ENCODE data around the gene HNRNPUL1.
"Not testable (repeated sequence)": the region's sequence is repeated elsewhere in the genome, so short reads cannot be mapped to it uniquely, and the experiment has no call there.

The HNRNPUL1 gene

DNA sequence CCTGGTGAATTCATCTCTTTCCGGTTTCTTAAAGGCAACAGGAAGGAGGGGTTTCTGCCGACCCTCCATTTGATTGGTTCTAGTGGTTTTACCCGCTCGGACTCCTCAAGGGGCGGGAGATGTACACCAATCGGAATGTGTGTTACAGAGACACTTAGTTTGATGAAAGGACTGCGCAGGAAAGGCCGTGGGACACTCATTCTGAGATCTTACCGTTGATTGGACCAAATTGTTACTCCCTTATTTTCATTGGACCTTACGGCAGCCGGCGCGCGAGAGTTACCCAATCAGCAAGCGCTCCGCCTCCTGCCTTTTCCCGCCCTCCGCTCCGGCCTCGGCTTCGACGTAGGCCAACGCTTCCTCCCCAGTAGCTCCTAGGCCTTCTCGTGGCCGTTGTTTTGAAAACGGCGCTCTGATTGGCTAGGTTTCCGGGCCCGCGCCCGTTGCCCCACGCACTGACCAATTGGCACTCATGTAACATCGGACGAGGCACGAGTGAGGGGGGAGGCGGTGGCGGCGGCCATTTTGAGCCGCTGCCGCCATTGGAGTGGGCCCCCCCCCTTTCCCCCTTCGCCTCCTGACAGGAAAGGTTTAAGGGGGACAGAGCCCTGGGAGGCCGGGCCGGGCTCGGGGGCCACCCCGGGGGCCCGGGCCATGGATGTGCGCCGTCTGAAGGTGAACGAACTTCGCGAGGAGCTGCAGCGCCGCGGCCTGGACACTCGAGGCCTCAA lies at the start of gene HNRNPUL1:
Gene HNRNPUL1, plus strand, starts transcription at position 523 of the 731 bp plus-strand sequence. Its CDS starts 132 bp downstream, at position 655.
- peak; percentile 100 for DNase-seq (ENCODE audit: low read depth)

DNA sequence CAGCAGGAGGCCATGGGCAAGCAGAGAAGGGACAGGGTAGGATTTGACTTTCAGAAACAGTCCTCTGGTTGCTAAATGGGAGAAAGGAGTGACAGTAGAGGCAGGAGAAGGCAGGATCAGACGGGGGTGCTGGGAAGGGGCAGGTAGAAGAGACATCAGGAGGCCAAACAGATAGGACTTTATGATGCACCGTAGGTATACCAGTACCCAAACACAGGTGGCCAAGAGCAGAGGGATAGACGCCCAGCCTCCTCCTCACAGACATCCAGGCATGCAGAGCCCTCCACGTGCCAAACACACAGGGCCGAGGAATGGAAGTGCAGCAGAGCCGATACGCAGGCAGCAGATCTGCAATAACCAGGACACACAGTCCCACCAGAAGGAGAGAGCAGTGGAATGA lies 46.4 kb upstream of the HNRNPUL1 start:
- no peak for DNase-seq (ENCODE audit: low read depth)

DNA sequence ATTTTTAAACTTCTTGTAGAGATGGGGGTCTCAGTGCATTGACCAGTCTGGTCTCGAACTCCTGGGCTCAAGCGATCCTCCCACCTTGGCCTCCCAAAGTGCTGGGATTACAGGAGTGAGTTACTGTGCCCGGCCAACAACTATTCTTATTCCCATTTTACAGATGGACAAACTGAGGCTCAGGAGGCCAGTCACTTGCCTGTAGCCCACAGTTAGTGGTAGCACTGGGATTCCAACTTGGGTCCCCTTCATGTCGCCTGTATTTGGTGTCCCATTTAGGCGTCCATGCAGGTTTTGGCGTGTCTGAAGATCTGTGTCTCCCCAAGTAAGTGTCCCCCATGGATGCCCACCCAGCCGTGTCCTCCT lies 45.9 kb upstream of the HNRNPUL1 start:
- no peak for DNase-seq (ENCODE audit: low read depth)

DNA sequence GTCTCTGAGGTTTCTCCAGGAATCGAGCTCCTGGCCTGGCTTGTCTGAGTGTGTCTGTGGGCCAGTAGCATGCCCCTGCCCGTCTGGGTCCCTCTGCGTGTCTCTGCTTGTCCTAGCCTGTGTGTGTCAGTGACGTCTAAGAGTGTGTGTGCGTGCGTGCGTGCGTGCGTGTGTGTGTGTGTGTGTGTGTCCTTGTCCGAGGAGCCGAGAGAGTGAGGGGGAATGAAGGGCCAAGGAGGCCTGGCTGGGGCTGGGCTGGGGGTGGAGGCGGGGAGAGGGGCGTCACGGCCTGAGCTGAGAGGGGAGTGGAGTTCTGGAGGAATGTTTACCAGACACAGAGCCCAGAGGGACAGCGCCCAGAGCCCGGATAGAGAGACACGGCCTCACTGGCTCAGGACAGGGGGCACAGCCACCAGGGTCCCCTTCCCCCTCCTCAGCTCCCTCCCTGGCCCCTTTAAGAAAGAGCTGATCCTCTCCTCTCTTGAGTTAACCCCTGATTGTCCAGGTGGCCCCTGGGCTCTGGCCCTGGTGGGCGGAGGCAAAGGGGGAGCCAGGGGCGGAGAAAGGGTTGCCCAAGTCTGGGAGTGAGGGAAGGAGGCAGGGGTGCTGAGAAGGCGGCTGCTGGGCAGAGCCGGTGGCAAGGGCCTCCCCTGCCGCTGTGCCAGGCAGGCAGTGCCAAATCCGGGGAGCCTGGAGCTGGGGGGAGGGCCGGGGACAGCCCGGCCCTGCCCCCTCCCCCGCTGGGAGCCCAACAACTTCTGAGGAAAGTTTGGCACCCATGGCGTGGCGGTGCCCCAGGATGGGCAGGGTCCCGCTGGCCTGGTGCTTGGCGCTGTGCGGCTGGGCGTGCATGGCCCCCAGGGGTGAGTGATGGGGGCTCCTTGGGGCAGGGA lies 45.3 kb upstream of the HNRNPUL1 start, which contains the start of gene AXL:
Gene AXL, plus strand, starts transcription at position 609 of the 893 bp plus-strand sequence. Its CDS starts 170 bp downstream, at position 779.
- peak; percentile 64 for DNase-seq (ENCODE audit: low read depth)

DNA sequence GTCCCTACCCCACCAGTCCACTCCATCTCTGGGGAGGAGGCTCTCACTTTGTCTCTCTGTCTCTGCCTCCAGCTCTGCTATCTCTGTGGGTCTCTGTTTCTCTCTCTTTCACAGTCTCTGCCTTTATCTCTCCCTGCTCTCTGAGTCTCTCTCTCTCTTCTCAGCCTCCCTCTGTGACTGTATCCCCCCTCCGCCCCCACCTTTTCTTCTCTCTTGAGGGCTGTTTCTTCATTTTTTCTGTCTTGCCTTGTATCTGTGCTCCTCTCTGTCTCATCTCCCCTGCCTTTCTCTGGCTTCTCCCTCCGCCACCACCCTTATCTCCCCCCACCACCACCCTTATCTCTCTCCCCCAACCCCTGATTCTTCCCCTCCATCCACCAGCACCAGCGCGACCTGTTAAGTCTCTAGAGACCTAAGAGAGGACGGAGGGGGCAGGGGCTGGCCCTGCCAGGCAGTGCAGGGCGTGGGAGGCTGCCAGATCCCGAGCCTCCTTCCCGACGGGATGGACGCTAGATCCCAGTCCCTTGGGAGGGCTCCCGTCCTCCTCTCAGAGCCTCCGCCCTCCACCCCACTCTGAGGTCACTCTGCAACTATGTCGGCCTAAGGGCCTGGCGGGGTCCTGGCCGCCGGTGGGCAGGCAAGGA lies 44.1 kb upstream of the HNRNPUL1 start:
- DNase-seq (ENCODE audit: low read depth): peak; percentile 26

DNA sequence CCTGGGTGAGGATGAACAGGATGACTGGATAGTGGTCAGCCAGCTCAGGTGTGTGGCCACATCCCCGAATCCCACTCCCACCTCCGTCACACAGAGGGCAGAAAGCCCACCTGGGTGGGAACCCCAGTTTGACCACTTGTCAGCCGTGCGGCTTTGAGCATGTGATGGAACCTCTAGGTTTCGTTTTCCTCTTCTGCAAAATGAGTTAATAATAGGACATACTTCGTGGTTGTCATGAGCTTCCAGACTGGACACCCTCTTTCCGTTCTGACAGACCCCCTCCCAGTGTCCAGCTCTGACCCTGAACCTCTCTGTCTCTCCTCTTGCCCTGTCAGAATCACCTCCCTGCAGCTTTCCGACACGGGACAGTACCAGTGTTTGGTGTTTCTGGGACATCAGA lies 43.4 kb upstream of the HNRNPUL1 start:
- DNase-seq (ENCODE audit: low read depth): no peak

DNA sequence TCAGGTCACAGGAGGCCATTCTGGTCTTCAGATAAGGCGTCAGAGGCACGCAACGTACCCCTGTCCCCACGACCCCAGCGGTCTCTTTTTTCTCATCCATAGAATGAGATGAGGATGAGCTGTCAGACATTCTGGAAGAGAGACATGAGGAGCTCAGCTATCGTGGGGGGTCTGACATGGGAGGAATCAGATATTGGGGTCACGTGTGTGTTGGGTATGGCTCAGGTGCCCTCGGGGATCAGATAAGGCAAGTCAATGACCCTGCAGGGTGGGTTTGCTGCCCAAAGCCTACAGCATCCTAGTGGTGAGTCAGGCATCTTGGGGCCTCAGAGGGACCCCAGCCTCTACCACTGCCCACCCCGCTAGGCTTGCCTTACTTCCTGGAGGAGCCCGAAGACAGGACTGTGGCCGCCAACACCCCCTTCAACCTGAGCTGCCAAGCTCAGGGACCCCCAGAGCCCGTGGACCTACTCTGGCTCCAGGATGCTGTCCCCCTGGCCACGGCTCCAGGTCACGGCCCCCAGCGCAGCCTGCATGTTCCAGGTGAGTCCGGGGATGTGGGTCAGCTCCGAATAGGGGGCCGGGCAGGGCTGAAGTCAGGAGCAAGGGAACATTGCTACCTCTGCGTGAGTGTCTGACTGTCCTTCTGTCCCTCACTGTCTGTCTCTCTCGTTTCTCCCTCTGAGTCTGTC lies 42.5 kb upstream of the HNRNPUL1 start:
- no peak for DNase-seq (ENCODE audit: low read depth)

DNA sequence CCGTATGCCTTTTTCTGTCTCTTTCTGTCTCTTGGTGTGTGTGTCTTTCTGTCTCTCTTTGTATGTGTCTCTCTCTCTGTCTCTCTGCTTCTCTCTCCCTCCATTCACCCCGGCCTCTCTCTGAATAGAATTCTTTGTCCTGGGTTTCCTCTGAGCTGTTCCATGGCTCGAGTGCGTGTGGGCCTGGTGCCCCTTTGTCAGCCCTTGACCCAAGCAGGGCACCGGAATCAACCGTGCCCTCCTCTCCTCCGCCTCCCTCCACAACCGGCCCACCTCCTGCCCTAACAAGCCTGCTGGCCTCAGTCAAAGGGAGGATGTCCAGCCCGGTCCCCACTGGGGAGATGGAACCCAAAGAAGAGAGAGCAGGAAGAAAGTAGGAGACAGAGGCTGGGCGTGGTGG lies 41.9 kb upstream of the HNRNPUL1 start:
- no peak for DNase-seq (ENCODE audit: low read depth)

DNA sequence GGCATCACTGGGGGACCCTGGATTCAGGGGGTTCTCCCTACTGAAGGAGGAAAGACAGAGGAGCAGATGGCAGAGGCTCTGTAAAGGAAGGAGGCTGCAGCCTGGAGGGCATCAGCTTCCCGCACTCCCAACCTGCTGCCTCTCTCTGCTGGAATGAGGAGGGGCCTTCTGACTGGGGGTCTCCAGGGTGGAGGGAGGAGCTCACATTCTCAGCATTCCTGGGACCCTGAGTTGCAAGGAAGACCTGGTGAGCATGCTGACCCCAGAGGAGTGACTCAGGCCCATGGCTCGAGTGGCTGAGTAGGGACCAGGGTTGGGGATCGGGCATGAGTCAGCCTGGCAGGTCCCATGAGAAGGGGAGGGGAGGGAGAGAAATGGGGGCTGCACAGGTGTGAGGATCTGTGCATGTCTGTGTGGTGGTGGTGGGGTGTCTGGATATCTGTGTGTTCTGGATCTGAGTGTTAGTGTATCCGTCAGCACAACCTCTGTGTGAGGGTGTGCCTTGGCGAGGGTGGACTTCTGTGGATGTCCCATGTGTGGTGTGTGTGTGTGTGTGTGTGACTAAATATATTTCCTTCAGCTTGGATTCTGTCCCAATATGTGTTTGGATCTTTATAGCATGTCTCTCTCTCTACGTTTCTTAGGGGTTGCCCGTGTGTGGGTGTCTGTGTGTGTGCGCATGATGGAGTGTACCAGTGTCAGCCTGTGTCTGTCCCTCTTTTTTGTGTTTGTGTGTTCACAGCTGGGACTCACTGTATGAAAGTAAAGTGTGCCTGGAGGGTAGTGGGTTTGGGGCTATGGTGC lies 40.5 kb upstream of the HNRNPUL1 start:
- peak; percentile 47 for DNase-seq (ENCODE audit: low read depth)

DNA sequence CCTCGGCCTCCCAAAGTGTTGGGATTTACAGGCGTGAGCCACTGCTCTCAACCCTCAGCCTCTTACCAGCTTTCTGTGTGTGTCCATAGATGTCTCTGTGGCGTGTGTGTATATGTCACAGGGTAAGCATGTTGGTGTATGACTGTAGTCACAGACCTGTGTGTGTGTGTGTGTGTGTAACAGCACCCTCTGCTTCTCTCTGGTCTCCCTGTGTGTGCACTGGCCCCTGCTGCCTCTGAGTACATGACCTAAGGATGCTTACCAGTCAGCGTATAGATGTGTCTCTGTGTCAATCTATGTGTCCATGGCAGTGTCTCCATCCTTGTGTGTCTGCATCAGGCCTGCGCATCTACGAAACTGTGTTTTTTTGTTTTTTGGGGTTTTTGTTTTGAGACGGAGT lies 39.5 kb upstream of the HNRNPUL1 start:
- no peak for DNase-seq (ENCODE audit: low read depth)

DNA sequence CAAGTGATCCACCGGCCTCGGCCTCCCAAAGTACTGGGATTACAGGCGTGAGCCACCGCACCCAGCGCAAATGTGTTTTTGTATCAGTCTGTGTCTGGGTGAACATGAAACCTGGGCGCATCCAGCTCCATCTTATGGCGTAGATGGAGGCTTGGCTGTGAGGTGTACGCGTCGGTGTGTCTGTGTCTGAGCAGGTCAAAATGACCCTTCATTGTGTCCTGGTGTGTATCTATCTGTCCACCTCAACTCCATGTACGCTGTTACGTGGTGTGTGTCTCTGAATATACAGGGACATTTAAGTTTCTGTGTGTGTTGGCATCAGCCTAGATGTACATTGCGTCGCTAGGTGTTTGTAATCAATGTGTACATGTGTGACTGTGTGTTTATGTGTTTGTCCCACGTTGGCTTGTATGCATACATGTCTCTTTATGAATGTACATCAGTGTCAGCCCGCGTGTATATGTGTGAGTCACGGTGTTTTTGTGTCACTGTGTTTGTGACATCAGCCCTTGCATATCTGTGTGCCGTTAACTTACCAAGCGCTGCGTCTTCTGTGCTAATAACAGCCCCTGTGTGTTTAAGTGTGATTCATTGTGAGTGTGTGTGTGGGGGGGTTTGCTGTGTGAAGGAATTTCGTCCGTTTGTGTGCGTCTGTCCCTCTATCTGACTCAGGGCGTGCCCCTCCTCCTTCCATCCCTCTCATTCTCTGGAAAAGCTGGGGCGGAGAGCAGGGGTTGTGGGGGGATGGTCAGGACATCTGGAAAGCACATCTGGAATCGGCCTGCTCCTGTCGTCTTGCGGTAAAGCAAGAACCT lies 38.7 kb upstream of the HNRNPUL1 start:
- peak; percentile 95 for DNase-seq (ENCODE audit: low read depth)

DNA sequence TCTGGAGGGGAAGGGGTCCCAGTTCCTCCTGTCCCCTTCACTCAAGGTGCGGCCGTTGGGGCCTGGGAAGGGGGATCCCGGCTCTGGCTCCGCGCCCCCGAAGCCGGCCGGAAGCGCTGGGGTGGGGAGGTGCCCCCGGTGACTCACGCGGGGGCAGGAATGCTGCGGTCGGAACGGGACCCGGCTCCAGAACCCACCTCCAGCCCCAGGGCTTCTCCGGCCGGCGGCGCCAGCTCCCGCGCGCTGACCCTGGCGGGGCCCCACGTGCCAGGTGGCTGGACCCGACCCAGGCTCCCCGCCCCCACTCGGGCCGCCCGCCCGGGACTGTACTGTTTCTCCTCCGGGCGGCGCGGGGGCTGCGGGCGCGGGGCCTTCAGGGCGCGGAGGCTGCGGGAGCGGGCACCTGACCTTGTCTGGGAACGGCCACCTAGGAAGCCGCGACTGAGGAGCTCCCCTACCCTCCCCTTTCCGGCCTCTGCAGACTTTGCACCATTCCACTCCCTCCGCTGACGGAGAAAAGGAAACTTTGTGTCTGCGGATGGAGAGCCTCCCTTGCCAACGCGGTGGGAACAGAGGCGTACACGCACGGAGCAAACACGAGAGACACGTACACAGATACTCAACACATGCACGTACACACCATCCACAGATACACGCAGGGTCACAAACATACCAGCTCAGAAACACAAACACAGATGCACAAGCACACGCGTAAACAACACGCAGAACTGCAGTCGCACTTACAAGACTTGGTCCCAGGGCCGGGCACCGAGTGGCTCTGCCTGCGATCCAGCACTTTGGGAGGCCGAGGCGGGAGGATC lies 37.9 kb upstream of the HNRNPUL1 start:
- no peak for DNase-seq (ENCODE audit: low read depth)

DNA sequence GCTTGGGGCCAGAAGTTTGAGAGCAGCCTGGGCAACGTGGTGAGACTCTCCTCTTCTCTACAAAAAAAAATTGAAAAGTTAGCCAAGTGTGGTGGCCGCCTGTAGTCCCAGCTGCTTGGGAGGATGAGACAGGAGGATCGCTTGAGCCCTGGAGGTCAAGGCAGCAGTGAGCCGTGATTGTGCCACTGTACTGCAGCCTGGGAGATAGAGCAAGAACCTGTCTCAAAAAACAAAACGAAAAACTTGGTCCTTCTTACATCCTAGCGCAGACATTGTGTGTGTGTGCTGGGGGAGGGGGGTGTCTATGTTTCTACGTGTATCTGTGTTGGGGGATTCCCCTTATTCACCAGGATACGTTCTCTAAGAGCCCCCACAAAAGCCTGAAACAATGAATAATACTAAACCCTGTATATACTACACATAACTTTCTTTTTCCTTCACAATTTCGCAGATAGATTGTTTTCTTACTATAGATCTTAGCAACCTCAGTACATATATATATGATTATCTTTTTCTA lies 37.2 kb upstream of the HNRNPUL1 start:
- no peak for DNase-seq (ENCODE audit: low read depth)

DNA sequence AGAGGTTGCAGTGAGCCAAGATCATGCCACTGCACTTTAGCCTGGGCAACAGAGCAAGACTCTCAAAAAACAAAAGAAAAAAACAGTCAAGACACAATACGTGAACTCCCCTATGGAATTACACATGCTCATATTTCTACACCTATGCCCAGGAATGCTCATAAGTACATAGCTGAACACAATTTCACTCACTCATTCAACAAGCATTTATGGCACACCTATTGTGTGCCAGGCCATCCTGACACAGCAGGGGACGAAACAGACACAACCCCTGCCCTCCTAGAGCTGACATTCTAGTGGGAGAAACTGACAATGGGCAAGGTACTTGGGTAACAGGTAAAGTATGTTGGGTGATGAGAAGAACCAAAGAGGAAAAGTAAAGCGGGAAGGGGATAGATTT lies 35.7 kb upstream of the HNRNPUL1 start:
- DNase-seq (ENCODE audit: low read depth): no peak

DNA sequence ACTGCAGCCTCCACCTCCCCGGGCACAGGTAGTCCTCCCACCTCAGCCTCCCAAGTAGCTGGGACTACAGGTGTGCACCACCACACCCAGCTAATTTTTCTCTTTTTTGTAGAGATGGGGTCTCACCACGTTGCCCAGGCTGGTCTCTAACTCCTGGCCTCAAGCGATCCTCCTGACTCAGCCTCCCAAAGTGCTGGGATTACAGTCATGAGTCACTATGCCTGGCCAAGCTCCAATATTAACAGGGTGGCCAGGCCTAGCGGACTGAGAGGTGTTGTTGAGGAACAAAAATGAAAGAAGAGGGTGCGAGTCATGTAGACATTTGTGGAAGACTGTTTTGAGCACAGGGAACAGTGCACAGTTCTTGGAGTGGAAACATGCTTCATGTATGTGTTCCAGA lies 34.8 kb upstream of the HNRNPUL1 start:
- DNase-seq (ENCODE audit: low read depth): not testable (repeated sequence)

DNA sequence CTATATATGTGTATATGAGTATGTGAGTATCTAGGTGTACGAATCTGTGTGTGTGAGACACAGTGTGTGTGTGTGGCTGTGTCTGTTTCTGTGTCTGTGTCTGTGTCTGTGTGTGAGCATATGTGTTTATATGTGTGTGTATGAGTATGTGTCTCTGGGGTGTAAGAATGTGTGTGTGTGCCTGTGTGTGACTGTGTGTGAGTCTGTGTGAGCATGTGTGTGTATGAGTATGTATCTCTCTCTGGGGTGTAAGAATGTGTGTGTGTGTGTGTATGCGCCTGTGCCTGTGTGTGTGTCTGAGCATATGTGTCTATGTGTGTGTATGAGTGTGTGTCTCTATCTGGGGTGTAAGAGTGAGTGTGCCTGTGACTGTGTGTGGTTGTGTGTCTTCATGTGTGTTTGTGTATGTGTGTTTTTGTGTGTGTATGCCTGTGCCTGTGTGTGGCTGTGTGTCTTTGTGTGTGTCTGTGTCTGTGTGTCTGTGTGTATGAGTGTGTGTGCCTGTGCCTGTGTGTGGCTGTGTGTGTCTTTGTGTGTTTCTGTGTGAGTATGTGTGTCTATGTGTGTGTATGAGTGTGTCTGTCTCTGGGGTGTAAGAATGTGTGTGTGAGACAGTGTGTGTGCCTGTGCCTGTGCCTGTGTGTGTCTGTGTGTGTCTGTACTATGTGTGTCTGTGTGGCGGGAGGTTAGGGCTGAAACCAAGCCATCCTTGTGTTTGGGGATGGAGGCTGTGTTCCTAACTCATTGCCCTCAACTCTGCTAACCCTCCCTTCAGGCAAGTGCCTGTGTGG lies 33.9 kb upstream of the HNRNPUL1 start:
- DNase-seq (ENCODE audit: low read depth): no peak

DNA sequence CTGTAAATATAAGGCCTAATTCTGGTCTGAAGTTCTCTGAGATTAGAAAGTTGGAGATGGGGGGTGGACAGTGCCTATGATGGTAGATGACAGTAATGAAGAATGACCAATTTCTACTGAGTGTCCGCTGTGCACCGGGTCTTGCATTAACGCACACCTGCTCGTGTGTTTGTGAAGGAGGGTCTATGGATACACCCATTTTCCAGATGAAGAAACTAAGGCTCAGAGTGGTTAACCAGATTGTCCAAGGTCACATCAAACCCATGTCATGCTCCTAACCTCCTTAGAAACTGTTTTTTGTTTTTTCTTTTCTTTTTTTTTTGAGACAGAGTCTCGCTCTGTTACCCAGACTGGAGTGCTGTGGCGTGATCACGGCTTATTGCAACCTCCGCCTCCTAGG lies 31.5 kb upstream of the HNRNPUL1 start:
- no peak for DNase-seq (ENCODE audit: low read depth)

DNA sequence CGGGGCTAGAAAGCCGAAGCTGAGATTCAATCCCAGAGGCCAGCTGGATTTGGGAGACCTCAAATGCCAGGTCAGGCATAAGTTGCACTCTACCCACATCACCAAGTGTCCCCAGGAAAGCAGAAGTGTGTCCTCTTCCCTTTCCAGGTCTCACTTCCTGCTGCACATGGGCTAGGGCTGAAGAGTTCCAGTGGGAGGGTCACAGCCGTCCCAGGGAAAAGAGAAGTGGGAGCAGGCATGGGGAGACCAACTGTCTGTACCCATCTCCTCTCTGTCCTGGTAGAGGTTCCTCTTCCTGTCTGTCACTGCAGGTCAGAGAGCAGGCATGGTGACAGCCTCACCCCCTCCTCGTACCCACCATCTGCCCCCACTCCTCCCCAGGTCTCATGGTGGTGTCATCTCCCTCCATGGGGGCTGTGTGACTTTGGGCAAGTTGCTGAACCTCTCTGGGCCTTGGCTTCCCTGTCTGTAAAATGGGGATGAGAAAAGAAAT lies 30.4 kb upstream of the HNRNPUL1 start:
- no peak for DNase-seq (ENCODE audit: low read depth)
